GM10266 (cell line): ENCODE measurements around the gene SPI1.

Source experiments
- DNase-seq: peaks from one replicate; pipeline ENCODE4 v3.0.0; 2012; ENCODE audit errors: extremely low spot score
- TF ChIP-seq, protein P1 (sequence below): IDR thresholded peaks from 2 replicates; pipeline ENCODE4 v1.5.1; 2012; ENCODE audit warnings: mild to moderate bottlenecking, low read depth; ENCODE audit not compliant: control insufficient read depth, insufficient read depth; ENCODE audit errors: missing control alignments

Gene SPI1

GRCh38 chr11:47378010-47378835 lies at the start of gene SPI1:
TSS of gene SPI1 (minus strand) at chr11:47378547. CDS start at chr11:47378353, 194 bp downstream.
- DNase-seq: peak; percentile 85
- TF ChIP-seq, protein P1, sequence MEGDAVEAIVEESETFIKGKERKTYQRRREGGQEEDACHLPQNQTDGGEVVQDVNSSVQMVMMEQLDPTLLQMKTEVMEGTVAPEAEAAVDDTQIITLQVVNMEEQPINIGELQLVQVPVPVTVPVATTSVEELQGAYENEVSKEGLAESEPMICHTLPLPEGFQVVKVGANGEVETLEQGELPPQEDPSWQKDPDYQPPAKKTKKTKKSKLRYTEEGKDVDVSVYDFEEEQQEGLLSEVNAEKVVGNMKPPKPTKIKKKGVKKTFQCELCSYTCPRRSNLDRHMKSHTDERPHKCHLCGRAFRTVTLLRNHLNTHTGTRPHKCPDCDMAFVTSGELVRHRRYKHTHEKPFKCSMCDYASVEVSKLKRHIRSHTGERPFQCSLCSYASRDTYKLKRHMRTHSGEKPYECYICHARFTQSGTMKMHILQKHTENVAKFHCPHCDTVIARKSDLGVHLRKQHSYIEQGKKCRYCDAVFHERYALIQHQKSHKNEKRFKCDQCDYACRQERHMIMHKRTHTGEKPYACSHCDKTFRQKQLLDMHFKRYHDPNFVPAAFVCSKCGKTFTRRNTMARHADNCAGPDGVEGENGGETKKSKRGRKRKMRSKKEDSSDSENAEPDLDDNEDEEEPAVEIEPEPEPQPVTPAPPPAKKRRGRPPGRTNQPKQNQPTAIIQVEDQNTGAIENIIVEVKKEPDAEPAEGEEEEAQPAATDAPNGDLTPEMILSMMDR: no peak

DNA sequence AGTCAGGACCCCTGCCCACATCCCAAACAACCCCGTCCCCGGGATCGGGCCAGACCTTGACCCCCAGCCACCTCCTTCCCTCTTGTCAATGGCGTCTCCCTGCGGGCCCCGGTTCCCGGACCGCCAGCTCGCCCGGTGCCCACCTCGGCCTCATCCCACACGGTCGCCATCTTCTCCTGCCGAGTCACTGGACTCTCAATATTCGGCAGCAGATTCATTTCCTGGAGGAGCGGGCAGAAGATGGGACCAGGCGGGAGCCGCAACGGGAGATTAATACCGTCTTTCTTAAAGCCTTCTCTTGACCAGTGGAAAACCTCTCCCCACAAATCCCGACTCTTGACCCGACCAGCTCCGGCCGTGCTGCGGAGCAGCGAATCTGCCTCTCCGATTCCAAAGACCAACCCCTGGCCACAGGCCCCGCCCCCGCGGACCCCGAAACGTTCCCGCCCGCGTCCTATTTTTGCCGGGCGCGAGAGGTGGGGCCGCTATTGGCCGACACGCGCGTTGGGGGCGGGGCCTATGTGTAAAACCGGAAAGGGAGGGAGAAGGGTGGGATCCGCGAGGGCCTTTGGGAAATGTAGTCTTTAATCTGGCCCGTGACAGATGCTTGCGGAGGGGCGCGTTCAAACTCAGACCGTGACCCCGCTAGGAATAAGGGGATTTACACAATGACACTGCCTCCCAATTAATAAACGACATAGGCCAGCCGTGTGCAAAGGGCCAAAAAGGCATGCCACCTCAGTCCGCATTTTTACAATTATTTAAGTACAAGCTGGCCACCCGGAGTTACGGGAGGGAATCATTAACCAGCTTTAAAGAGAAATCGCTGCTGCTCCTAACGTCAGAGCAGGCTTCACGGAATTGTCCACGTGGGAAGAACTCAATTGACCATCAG lies 48.0 kb upstream of the SPI1 start, which contains the start of gene PSMC3:
PSMC3 (minus strand) TSS at position 378 of the 895 bp plus-strand sequence; CDS start at position 218, 160 bp downstream.
- TF ChIP-seq, protein P1: no peak
- DNase-seq: peak; percentile 94

GRCh38 chr11:47425611-47426010 lies 47.3 kb upstream of the SPI1 start:
- TF ChIP-seq, protein P1: no peak
- no peak for DNase-seq

GRCh38 chr11:47418454-47419259 lies 40.3 kb upstream of the SPI1 start:
- no peak for DNase-seq
- TF ChIP-seq, protein P1: no peak

GRCh38 chr11:47417712-47418111 lies 39.4 kb upstream of the SPI1 start:
- TF ChIP-seq, protein P1: no peak
- no peak for DNase-seq

GRCh38 chr11:47415949-47416472 lies 37.7 kb upstream of the SPI1 start:
- DNase-seq: no peak
- TF ChIP-seq, protein P1: no peak
